Amniotic epithelial cell (primary cell): Measurements from ENCODE around the gene PXYLP1.
"Not testable (repeated sequence)": the region's sequence is repeated elsewhere in the genome, so short reads cannot be mapped to it uniquely, and the experiment has no call there.

Experiments
- DNase-seq: peaks from one replicate; pipeline ENCODE4 v3.0.0-alpha.2; 2010; ENCODE audit warnings: low read depth

Gene PXYLP1

DNA sequence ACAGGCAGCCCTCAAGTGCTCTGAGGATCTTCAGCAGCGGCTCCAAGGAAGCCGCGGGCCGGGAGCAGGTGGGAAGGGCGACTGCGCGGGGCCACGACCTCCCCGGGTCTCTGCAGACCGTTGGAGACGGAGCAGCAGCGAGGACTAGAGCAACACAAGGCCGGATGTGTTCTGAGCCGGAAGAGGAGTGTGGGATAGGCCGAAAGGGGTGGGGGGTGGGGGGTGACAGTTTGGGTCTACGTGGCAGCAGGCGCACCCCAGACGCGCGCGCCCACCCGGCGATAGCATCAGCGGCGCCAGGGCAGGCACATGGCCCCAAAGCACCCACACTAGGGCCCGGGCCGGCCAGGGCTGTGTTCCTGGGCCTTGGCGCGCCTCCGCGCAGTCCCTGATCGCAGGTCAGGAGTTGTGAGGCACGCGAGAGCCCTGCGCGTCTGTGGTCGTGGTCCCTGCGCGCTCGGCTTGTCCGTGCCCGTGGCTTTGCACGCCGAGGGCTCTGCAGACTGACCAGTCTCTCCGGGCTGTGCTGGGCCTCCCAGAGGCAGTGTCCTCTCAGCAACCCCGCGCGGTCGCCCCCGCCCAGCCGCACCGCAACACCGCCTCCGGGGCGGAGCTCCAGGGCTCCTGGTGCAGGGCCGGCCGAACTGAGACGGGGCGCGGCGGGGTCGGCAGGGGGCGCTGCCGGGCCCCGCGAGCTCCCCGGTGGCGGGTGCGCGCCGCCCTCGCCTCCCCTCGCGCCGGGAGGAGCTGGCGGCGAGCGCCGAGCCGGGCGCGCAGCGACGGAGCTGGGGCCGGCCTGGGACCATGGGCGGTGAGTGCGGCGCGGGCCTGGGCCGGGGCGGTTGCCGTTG lies at the start of gene PXYLP1:
TSS of gene PXYLP1 (plus strand) at position 725 of the 851 bp plus-strand sequence. CDS start 28,351 bp downstream, outside the sequence.
- DNase-seq, result peak; percentile 81

DNA sequence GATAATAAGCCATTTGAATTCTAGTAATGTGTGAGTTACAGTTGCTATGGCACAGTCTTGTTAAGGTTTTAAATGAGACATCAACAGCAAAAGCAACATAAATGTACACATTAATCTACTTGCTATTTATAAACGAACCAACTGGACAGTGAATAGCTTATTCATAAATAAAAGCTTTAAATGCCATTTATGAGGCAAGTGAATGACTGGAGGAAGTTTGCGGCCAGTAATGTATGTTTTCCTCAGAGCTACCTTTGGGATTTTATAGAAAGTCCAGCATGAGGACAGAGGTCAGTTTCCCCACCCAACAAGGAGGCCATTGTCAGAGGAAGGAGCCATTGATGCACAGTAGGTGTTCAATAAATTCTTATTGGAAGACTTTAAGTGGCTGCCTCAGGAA lies 48.0 kb upstream of the PXYLP1 start:
- no peak for DNase-seq

- no peak for DNase-seq
Measured at GRCh38 chr3:141184430-141184829, 47.2 kb upstream of the PXYLP1 start.

- peak; percentile 25 for DNase-seq
Measured at GRCh38 chr3:141191097-141191749, 40.4 kb upstream of the PXYLP1 start.

GRCh38 chr3:141192345-141192744 lies 39.3 kb upstream of the PXYLP1 start:
- peak; percentile 86 for DNase-seq

DNA sequence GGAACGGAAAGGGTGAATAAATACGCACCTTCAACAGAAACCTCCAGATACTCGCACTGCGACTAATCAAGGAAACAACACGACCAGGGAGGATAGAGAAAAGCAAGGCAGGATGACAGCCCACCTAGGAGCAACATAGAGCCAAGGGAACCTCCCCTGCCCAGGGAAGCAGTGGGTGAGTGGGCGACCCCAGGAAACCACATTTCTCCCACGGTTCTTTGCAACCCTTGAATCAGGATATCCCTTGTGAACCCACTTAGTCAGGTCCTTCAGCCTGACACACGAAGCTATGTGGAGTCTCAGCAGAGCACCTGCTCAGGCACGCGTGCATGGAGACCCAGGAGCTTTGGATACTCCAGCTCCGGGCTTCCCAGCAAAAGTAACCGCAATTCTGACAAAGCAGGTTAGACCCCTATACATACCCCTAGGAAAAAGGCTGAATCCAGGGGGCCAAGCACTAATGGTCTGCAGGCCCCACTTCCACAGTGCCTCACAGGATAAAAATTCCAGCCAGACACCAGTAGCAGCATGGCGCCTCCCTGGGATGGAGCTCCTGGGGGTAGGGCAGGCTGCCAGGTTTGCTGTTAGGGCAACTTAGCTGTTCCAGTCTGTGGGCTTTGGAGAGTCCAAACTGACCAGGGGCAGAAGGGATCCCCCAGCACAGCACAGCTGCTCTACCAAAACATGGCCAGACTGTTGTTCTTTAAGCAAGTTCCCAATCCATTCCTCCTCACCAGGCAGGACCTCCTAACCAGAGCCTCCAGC lies 38.4 kb upstream of the PXYLP1 start:
- no peak for DNase-seq

- no peak for DNase-seq
Measured at GRCh38 chr3:141201122-141201521, 30.5 kb upstream of the PXYLP1 start.

DNA sequence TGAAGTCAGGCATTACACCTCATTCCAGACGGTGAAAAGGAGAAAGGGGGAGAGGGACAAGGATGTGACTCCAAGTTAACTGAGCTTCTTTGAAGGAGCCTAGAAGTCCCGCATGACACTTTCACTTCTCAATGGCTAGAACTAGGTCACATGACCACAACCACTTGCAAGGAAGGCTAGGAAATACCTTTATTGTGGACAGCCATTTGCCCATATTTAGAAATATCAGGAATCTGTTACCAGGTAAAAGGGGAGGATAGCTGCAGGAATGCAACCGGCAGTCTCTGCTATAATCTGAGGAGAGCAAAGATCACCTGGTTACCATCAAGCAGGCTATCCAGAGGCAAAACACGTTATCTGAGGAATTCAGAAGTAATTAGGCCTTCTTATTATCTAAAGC lies 28.9 kb upstream of the PXYLP1 start:
- no peak for DNase-seq

DNA sequence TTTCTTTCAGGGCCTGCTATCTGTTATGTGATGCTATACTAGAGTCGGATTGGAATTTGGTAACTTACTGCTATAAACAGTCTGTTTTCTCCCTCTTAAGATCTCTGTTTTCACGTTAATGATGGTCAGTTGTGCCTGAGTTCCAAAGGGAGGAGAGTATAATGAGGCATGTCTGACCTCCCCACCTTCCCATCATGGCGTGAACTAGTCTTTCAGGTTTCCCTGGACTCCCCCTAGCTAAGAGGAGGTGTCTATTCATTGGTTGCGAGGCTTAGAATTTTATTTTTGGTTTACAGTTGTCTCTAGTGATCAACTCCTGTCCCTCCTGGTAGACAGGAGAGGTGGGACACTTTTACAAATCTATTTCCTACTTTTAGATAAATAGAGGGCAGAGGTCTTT lies 27.8 kb upstream of the PXYLP1 start:
- DNase-seq, result no peak

- DNase-seq, result no peak
Measured at GRCh38 chr3:141204343-141204742, 27.3 kb upstream of the PXYLP1 start.

- not testable (repeated sequence) for DNase-seq
Measured at GRCh38 chr3:141211306-141211705, 20.3 kb upstream of the PXYLP1 start.

DNA sequence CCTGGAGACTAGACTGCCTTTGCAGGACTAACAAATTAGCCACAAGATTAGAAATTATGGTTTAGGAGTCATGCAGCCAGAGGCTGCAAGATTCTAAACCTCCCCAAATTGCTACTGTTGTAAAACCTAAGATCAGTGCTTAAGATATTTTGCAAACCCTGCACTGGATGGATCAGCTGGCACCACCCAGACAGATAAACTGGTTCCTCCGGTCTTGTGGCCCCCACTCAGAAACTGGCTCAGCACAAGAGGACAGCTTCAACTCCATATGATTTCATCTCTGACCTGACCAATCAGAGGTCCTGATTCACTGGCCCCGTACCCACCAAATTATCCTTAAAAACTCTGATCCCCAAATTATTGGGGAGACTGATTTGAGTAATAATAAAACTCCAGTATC lies 19.5 kb upstream of the PXYLP1 start:
- no peak for DNase-seq

GRCh38 chr3:141212555-141212954 lies 19.1 kb upstream of the PXYLP1 start:
- no peak for DNase-seq

GRCh38 chr3:141216975-141217374 lies 14.7 kb upstream of the PXYLP1 start:
- no peak for DNase-seq

DNA sequence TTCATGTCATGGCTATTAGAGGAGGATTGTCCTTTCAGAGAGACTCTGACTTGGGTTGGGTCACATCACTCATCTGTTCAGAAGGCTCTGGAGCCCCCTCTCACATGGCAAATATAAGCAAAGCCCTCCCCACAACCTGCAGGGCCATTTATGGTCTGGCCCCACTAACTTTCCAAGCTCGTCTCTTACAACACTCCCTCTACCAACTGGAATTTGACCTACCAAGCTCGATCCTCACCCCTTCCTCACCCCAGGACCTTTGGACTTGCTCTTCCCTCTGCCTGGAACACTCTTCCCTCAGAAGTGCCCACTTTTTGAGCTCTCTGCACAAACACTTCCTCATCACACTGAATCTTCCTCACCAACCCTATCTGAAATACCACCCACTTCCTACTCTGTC lies 14.2 kb upstream of the PXYLP1 start:
- DNase-seq, result no peak

GRCh38 chr3:141218162-141218835 lies 13.3 kb upstream of the PXYLP1 start:
- DNase-seq, result no peak

GRCh38 chr3:141218926-141219325 lies 12.7 kb upstream of the PXYLP1 start:
- no peak for DNase-seq

DNA sequence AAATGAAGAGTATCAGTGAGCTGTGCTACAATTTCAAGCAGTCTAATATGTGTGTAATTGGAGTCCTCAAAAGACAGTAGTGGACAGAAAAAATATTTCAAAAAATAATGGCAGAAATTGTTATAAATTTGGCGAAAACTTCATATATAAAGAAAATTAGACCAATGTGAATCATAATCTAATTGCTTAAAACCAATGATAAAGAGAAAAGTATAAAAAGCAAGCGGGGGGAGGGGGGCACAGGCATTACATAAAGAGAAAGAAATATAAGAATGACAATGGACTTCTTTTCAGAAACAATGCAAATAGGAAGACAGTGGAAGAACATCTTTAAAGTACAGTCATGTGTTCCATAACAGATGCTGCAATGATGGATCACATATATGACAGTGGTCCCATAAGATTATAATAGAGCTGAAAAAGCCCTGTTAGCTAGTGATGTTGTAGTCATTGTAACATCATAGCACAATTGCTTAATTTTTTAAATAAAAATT lies 7.9 kb upstream of the PXYLP1 start:
- DNase-seq, result no peak

DNA sequence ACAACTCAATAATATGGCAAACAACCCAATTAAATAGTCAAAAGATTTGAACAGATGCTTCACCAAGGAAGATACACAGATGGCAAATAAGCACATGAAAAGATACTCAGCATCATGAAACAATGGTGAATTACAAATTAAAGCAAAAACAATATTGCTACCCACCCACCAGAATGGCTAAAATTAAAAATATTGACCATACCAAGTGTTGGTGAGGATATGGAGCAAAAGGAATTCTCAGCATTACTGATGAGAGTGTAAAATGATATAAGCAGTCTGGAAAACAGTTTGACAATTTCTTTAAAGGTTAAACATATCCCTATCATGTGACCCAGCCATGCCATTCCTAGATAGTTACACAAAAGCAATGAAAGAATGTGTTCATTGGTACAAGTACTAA lies 5.7 kb upstream of the PXYLP1 start:
- DNase-seq, result no peak

DNA sequence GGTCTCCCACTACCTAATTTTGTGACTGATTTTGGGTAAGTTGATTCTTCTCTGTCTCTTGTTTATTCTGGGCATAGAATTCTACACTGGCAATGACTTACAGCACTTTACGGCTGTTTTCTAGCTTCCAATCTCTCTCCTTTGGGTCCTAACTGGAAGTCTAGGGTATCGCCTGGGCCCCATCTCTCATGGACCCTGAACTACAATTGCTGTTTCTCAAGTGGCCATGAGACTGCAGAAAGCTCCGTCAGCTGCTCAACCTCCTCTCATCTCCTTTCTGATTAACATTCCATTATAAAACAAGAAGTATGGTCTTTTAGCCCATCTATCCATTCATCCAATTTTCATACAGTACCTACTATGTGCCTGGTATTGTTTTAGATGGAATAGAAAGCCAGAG lies 4.4 kb upstream of the PXYLP1 start:
- no peak for DNase-seq

GRCh38 chr3:141227752-141228151 lies 3.9 kb upstream of the PXYLP1 start:
- DNase-seq, result peak; percentile 90

DNA sequence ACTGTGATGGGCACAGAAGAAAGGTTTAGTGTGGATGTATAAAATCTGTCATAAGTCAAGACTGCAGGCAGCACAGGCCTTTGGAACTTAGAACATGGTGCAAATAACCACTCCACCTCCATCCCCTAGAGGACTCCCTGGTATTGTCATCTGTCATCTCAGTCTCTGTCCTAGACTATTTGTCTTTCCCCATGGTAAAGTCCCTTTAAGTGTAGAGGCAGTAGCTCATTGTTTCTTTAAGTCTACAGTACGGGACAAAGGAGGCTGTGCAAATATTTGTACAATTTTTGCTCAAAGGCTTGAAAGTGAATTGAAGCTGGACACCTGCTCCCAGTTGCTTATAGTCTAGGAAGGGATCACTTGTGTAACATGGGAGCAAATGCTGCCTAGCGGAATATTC lies 3.2 kb upstream of the PXYLP1 start:
- DNase-seq, result no peak
